ENCODE measurements around the gene FGF12.
"Not testable (repeated sequence)": the region's sequence is repeated elsewhere in the genome, so short reads cannot be mapped to it uniquely, and the experiment has no call there.

Gene FGF12

GRCh38 chr3:192597506-192597905, 129.8 kb downstream of the FGF12 start:
- no peaks in the 10 kb centered on the region for H3K4me1 ChIP-seq (ENCODE audit: control insufficient read depth, insufficient read depth, low read length, poor library complexity, severe bottlenecking)
- H3K4me3 ChIP-seq (ENCODE audit: extremely low read depth, insufficient read depth, low read length, poor library complexity, severe bottlenecking), result no peak overlapping the region
- H3K9me3 ChIP-seq (ENCODE audit: control insufficient read depth, low read length), result no peaks in the 10 kb centered on the region
- no peaks in the 10 kb centered on the region for H3K36me3 ChIP-seq (ENCODE audit: control insufficient read depth, insufficient read depth, low read length)
- WGBS, 2 experiments (ENCODE audit: insufficient coverage in 2 of 2), result 79 to 89% methylated on average over 2 of the region's 2 CpGs
- no peak overlapping the region for H3K27ac ChIP-seq (ENCODE audit: low read depth, low read length, severe bottlenecking)

- 80 to 83% methylated on average over 1 of the region's 3 CpGs for WGBS, 2 experiments (ENCODE audit: insufficient coverage in 2 of 2)
- Histone ChIP-seq H3K4me3 (ENCODE audit: extremely low read depth, insufficient read depth, low read length, poor library complexity, severe bottlenecking) (no peak overlapping the region), H3K9me3 (ENCODE audit: control insufficient read depth, low read length) (no peaks in the 10 kb centered on the region), H3K36me3 (ENCODE audit: control insufficient read depth, insufficient read depth, low read length) (no peaks in the 10 kb centered on the region), H3K27ac (ENCODE audit: low read depth, low read length, severe bottlenecking) (no peak overlapping the region), H3K4me1 (ENCODE audit: control insufficient read depth, insufficient read depth, low read length, poor library complexity, severe bottlenecking) (no peaks in the 10 kb centered on the region)
Observed at GRCh38 chr3:192578729-192579128, 148.6 kb downstream of the FGF12 start.

GRCh38 chr3:192577811-192578210, 149.5 kb downstream of the FGF12 start:
- no CpG with 5 or more reads among the region's 2 CpGs for WGBS, 2 experiments (ENCODE audit: insufficient coverage in 2 of 2)
- Histone ChIP-seq H3K36me3 (ENCODE audit: control insufficient read depth, insufficient read depth, low read length) (no peaks in the 10 kb centered on the region), H3K9me3 (ENCODE audit: control insufficient read depth, low read length) (no peaks in the 10 kb centered on the region), H3K4me3 (ENCODE audit: extremely low read depth, insufficient read depth, low read length, poor library complexity, severe bottlenecking) (no peak overlapping the region), H3K4me1 (ENCODE audit: control insufficient read depth, insufficient read depth, low read length, poor library complexity, severe bottlenecking) (no peaks in the 10 kb centered on the region), H3K27ac (ENCODE audit: low read depth, low read length, severe bottlenecking) (no peak overlapping the region)

GRCh38 chr3:192577271-192577670, 150.1 kb downstream of the FGF12 start:
- H3K4me1 ChIP-seq (ENCODE audit: control insufficient read depth, insufficient read depth, low read length, poor library complexity, severe bottlenecking), result no peaks in the 10 kb centered on the region
- 89% methylated on average over 1 of the region's 1 CpG; no CpG with 5 or more reads in 1 of the 2 experiments for WGBS, 2 experiments (ENCODE audit: insufficient coverage in 2 of 2)
- H3K27ac ChIP-seq (ENCODE audit: low read depth, low read length, severe bottlenecking), result no peak overlapping the region
- H3K4me3 ChIP-seq (ENCODE audit: extremely low read depth, insufficient read depth, low read length, poor library complexity, severe bottlenecking), result no peak overlapping the region
- H3K9me3 ChIP-seq (ENCODE audit: control insufficient read depth, low read length), result no peaks in the 10 kb centered on the region
- H3K36me3 ChIP-seq (ENCODE audit: control insufficient read depth, insufficient read depth, low read length), result no peaks in the 10 kb centered on the region

GRCh38 chr3:192576704-192577103, 150.6 kb downstream of the FGF12 start:
- not testable (repeated sequence) for H3K4me1 ChIP-seq (ENCODE audit: control insufficient read depth, insufficient read depth, low read length, poor library complexity, severe bottlenecking); H3K9me3 ChIP-seq (ENCODE audit: control insufficient read depth, low read length); H3K36me3 ChIP-seq (ENCODE audit: control insufficient read depth, insufficient read depth, low read length); H3K4me3 ChIP-seq (ENCODE audit: extremely low read depth, insufficient read depth, low read length, poor library complexity, severe bottlenecking); H3K27ac ChIP-seq (ENCODE audit: low read depth, low read length, severe bottlenecking)
- WGBS, 2 experiments (ENCODE audit: insufficient coverage in 2 of 2), result 82 to 100% methylated on average over 4 to 5 of the region's 5 CpGs

GRCh38 chr3:192575879-192576506, 151.3 kb downstream of the FGF12 start:
- WGBS, 2 experiments (ENCODE audit: insufficient coverage in 2 of 2), result no CpG with 5 or more reads among the region's 3 CpGs
- no peak overlapping the region for H3K4me3 ChIP-seq (ENCODE audit: extremely low read depth, insufficient read depth, low read length, poor library complexity, severe bottlenecking)
- H3K36me3 ChIP-seq (ENCODE audit: control insufficient read depth, insufficient read depth, low read length), result no peaks in the 10 kb centered on the region
- H3K4me1 ChIP-seq (ENCODE audit: control insufficient read depth, insufficient read depth, low read length, poor library complexity, severe bottlenecking), result no peaks in the 10 kb centered on the region
- no peaks in the 10 kb centered on the region for H3K9me3 ChIP-seq (ENCODE audit: control insufficient read depth, low read length)
- H3K27ac ChIP-seq (ENCODE audit: low read depth, low read length, severe bottlenecking), result no peak overlapping the region

GRCh38 chr3:192573240-192573639, 154.1 kb downstream of the FGF12 start:
- no peak overlapping the region for H3K4me3 ChIP-seq (ENCODE audit: extremely low read depth, insufficient read depth, low read length, poor library complexity, severe bottlenecking)
- H3K36me3 ChIP-seq (ENCODE audit: control insufficient read depth, insufficient read depth, low read length), result no peaks in the 10 kb centered on the region
- H3K27ac ChIP-seq (ENCODE audit: low read depth, low read length, severe bottlenecking), result no peak overlapping the region
- H3K4me1 ChIP-seq (ENCODE audit: control insufficient read depth, insufficient read depth, low read length, poor library complexity, severe bottlenecking), result no peaks in the 10 kb centered on the region
- no CpG with 5 or more reads among the region's 2 CpGs for WGBS, 2 experiments (ENCODE audit: insufficient coverage in 2 of 2)
- H3K9me3 ChIP-seq (ENCODE audit: control insufficient read depth, low read length), result no peaks in the 10 kb centered on the region

GRCh38 chr3:192570821-192571791, 156.2 kb downstream of the FGF12 start:
- Histone ChIP-seq H3K4me3 (ENCODE audit: extremely low read depth, insufficient read depth, low read length, poor library complexity, severe bottlenecking) (no peak overlapping the region), H3K36me3 (ENCODE audit: control insufficient read depth, insufficient read depth, low read length) (no peaks in the 10 kb centered on the region), H3K4me1 (ENCODE audit: control insufficient read depth, insufficient read depth, low read length, poor library complexity, severe bottlenecking) (no peaks in the 10 kb centered on the region), H3K27ac (ENCODE audit: low read depth, low read length, severe bottlenecking) (no peak overlapping the region), H3K9me3 (ENCODE audit: control insufficient read depth, low read length) (no peaks in the 10 kb centered on the region)
- 88 to 92% methylated on average over 23 to 24 of the region's 30 CpGs for WGBS, 2 experiments (ENCODE audit: insufficient coverage in 2 of 2)

- no peak overlapping the region for H3K4me3 ChIP-seq (ENCODE audit: extremely low read depth, insufficient read depth, low read length, poor library complexity, severe bottlenecking)
- H3K27ac ChIP-seq (ENCODE audit: low read depth, low read length, severe bottlenecking), result no peak overlapping the region
- no peaks in the 10 kb centered on the region for H3K36me3 ChIP-seq (ENCODE audit: control insufficient read depth, insufficient read depth, low read length)
- H3K9me3 ChIP-seq (ENCODE audit: control insufficient read depth, low read length), result no peaks in the 10 kb centered on the region
- no peaks in the 10 kb centered on the region for H3K4me1 ChIP-seq (ENCODE audit: control insufficient read depth, insufficient read depth, low read length, poor library complexity, severe bottlenecking)
Observed at GRCh38 chr3:192570315-192570714, 157.0 kb downstream of the FGF12 start.

- Histone ChIP-seq H3K4me3 (ENCODE audit: extremely low read depth, insufficient read depth, low read length, poor library complexity, severe bottlenecking) (no peak overlapping the region), H3K9me3 (ENCODE audit: control insufficient read depth, low read length) (no peaks in the 10 kb centered on the region), H3K36me3 (ENCODE audit: control insufficient read depth, insufficient read depth, low read length) (no peaks in the 10 kb centered on the region), H3K4me1 (ENCODE audit: control insufficient read depth, insufficient read depth, low read length, poor library complexity, severe bottlenecking) (no peaks in the 10 kb centered on the region), H3K27ac (ENCODE audit: low read depth, low read length, severe bottlenecking) (no peak overlapping the region)
- 13 to 29% methylated on average over 4 to 5 of the region's 6 CpGs for WGBS, 2 experiments (ENCODE audit: insufficient coverage in 2 of 2)
Observed at GRCh38 chr3:192566706-192567290, 160.5 kb downstream of the FGF12 start.

GRCh38 chr3:192564611-192565010, 162.7 kb downstream of the FGF12 start:
- no peaks in the 10 kb centered on the region for H3K4me1 ChIP-seq (ENCODE audit: control insufficient read depth, insufficient read depth, low read length, poor library complexity, severe bottlenecking)
- no peak overlapping the region for H3K4me3 ChIP-seq (ENCODE audit: extremely low read depth, insufficient read depth, low read length, poor library complexity, severe bottlenecking)
- H3K9me3 ChIP-seq (ENCODE audit: control insufficient read depth, low read length), result no peaks in the 10 kb centered on the region
- no peak overlapping the region for H3K27ac ChIP-seq (ENCODE audit: low read depth, low read length, severe bottlenecking)
- H3K36me3 ChIP-seq (ENCODE audit: control insufficient read depth, insufficient read depth, low read length), result no peaks in the 10 kb centered on the region
